Heart left ventricle (tissue), 16 donors: ENCODE measurements around the gene PLXNC1. TPM values are rescaled to one million over a fixed set of nuclear protein-coding genes. Genes with fewer than 3 reads are reported as not detected.

Experiments
- ATAC-seq, 4 donors: fragments of 200-7000 bp; cut with Tn5 transposase; one replicate each; pipeline ENCODE4 v1.9.1; 2020 to 2022; ENCODE audit warnings: moderate library complexity in 4 of 4, mild to moderate bottlenecking in 3 of 4, moderate number of reproducible peaks in 1 of 4
- DNase-seq, 5 donors: peaks; one replicate each; pipeline ENCODE4 v3.0.0-alpha.2; 2020
- H3K27ac ChIP-seq, 12 donors: fragments of 200-600 bp; sonication (generic) in 4 of 12; one replicate each; pipeline versions ENCODE4 v1.5.0 to v1.8.0; 2016 to 2022; ENCODE audit warnings: mild to moderate bottlenecking in 2 of 12
- H3K27me3 ChIP-seq, 9 donors: fragments of 200-600 bp; sonication (generic) in 2 of 9; one replicate each; pipeline versions ENCODE4 v1.5.1 to v1.8.0; 2016 to 2022; ENCODE audit warnings: mild to moderate bottlenecking in 3 of 9
- H3K36me3 ChIP-seq, 9 donors: fragments of 200-600 bp; sonication (generic) in 2 of 9; one replicate each; pipeline versions ENCODE4 v1.5.0 to v1.8.0; 2018 to 2022; ENCODE audit warnings: mild to moderate bottlenecking in 2 of 9
- H3K4me1 ChIP-seq, 12 donors: fragments of 200-600 bp; sonication (generic) in 4 of 12; one replicate each; pipeline versions ENCODE4 v1.5.0 to v1.8.0; 2016 to 2022; ENCODE audit warnings: mild to moderate bottlenecking in 3 of 12
- H3K4me3 ChIP-seq, 12 donors: fragments of 200-600 bp; sonication (generic) in 4 of 12; one replicate each; pipeline versions ENCODE4 v1.5.0 to v1.8.0; 2017 to 2022; ENCODE audit warnings: mild to moderate bottlenecking in 9 of 12, moderate library complexity in 4 of 12
- H3K9me3 ChIP-seq, 12 donors: fragments of 200-600 bp; sonication (generic) in 4 of 12; one replicate each; pipeline versions ENCODE4 v1.5.0 to v1.8.0; 2016 to 2022; ENCODE audit warnings: mild to moderate bottlenecking in 1 of 12
- CTCF ChIP-seq, 12 donors: fragments of 200-600 bp; sonication (generic) in 4 of 12; IDR thresholded peaks; one replicate each; pipeline versions ENCODE4 v1.5.0 to v1.8.0; 2018 to 2022; ENCODE audit warnings: antibody characterized with exemption in 12 of 12, mild to moderate bottlenecking in 5 of 12
- POLR2A ChIP-seq, 2 donors: fragments of 450-650 bp; IDR thresholded peaks; one replicate each; pipeline ENCODE4 v1.6.1; 2017; ENCODE audit warnings: antibody characterized with exemption in 2 of 2, mild to moderate bottlenecking in 2 of 2, moderate library complexity in 2 of 2
- WGBS, 4 donors: extraction: QIAGEN DNeasy Blood & Tissue Kit in 2 of 4; methylation state at CpG; one replicate each; pipeline versions ENCODE4 v1.1.5 to v1.1.7; 2013 to 2018; 5-methylcytosine and 5-hydroxymethylcytosine counted together
- intact Hi-C, 10 donors: fragments of 100-400 bp; cut with DNase I; formaldehyde crosslinking; loops; one replicate each; pipeline versions ENCODE4 v1.11.1 to v1.14.2; 2022
- polyA plus RNA-seq, 2 donors: library from polyadenylated mRNA; stranded (reverse); fragments of 200-250 nt; gene quantifications; one replicate each; pipeline ENCODE4 v1.2.3, GENCODE V29; 2013
- total RNA-seq, 9 donors: library from RNA; depleted of rRNA in 2 of 9; stranded (reverse); fragments of >200 nt in 2 of 9; fragmentation: NEBNext Ultra II Directional in 3 of 9; extraction: Animal tissue kit (Norgen Biotek cat#: 25700) in 3 of 9; gene quantifications; one replicate each; pipeline versions ENCODE4 v1.1.0 to v1.2.4, GENCODE V29; 2016 to 2023
- donor health status: ischemic (EF 13 %, LVEDD 7.1; RV severe dilation, severe dysfunction).
- donor health status: healthy with polysubstance abuse.
- donor health status: DM: no; HTN: yes; CAD: no.
- donor health status: DM: no; HTN: no; CAD: no.
- donor health status: ischemic (EF 25% LVEDD 6.9; RV normal size, moderate dysfunction).
- donor health status: ischemic (EF 25% LVEDD 5.7; RV mildly dilated, moderate dysfunction).
- donor health status: healthy.
- donor health status: DM: yes; HTN: yes; CAD: no.
- donor health status: ischemic (EF 35%, LVEDD 5.7; RV mildly dilated, moderate dysfunction).
- donor health status: nonischemic (EF 11% LVEDD 7.7; RV severe dilation, severe dysfunction).
- donor health status: DM: yes; HTN: yes; CAD: no.
- donor health status: PGD.
- donor health status: ischemic (EF 29% LVEDD 5.4; RV normal size, mild dysfunction).
- donor health status: nonischemic (EF 23%, LVEDD 6.1; RV moderate dilation, normal function).

PLXNC1 gene
- total and polyA plus RNA-seq, 11 donors: 0.84 to 18.4 (median 3.1) TPM

- no peak for ATAC-seq
- no peak for TF ChIP-seq CTCF (IDR thresholded peaks at IDR 0.05)
- no peak for TF ChIP-seq POLR2A (IDR thresholded peaks at IDR 0.05)
- H3K27ac ChIP-seq: peak overlapping the region in 6 of 12 donors; percentile 23 to 87 (median 79)
- H3K4me1 ChIP-seq: peaks cover 9 to 48% (median 34%) of the 10 kb centered on the region in 12 donors
- DNase-seq: no peak
- no peaks in the 10 kb centered on the region for H3K9me3 ChIP-seq
- 89 to 100% (median 95%) methylated on average over 3 of the region's 3 CpGs for WGBS, 4 donors
- no peak overlapping the region for H3K4me3 ChIP-seq
- H3K36me3 ChIP-seq: peaks cover 0 to 29% (median 0%) of the 10 kb centered on the region in 9 donors
- intact Hi-C loops: loop anchor here in 2 of 10 donors (5.0 to 10.0 kb wide), 2 partner anchors 37 to 165 kb away; no protein-coding TSS in a partner anchor
- H3K27me3 ChIP-seq: no peaks in the 10 kb centered on the region
Observed at GRCh38 chr12:94260017-94260416, 111.6 kb downstream of the PLXNC1 start.

GRCh38 chr12:94260717-94261116 is 112.3 kb downstream of the PLXNC1 start:
- H3K27me3 ChIP-seq: no peaks in the 10 kb centered on the region
- peak; percentile 37 to 57 (median 46) for ATAC-seq
- no peak overlapping the region for H3K4me3 ChIP-seq
- TF ChIP-seq POLR2A (IDR thresholded peaks at IDR 0.05) (no peak), CTCF (IDR thresholded peaks at IDR 0.05) (no peak)
- intact Hi-C loops: loop anchor here in 2 of 10 donors (5.0 to 10.0 kb wide), 2 partner anchors 37 to 164 kb away; no protein-coding TSS in a partner anchor
- peak in 1 of 5 donors; percentile 26 for DNase-seq
- peak overlapping the region in 10 of 12 donors; percentile 23 to 94 (median 84) for H3K27ac ChIP-seq
- WGBS, 4 donors: 47 to 66% (median 53%) methylated on average over 13 of the region's 13 CpGs
- no peaks in the 10 kb centered on the region for H3K9me3 ChIP-seq
- H3K36me3 ChIP-seq: peaks cover 0 to 22% (median 0%) of the 10 kb centered on the region in 9 donors
- peaks cover 9 to 51% (median 32%) of the 10 kb centered on the region in 12 donors for H3K4me1 ChIP-seq

- WGBS, 4 donors: 64 to 82% (median 75%) methylated on average over 2 of the region's 2 CpGs
- no peak for ATAC-seq
- no peaks in the 10 kb centered on the region for H3K27me3 ChIP-seq
- DNase-seq: no peak
- H3K4me1 ChIP-seq: peaks cover 9 to 55% (median 32%) of the 10 kb centered on the region in 12 donors
- H3K4me3 ChIP-seq: no peak overlapping the region
- no peaks in the 10 kb centered on the region for H3K9me3 ChIP-seq
- H3K36me3 ChIP-seq: peaks cover 0 to 21% (median 0%) of the 10 kb centered on the region in 9 donors
- intact Hi-C loops: loop anchor here in 2 of 10 donors (5.0 to 10.0 kb wide), 2 partner anchors 36 to 164 kb away; no protein-coding TSS in a partner anchor
- TF ChIP-seq CTCF (IDR thresholded peaks at IDR 0.05): no peak
- no peak for TF ChIP-seq POLR2A (IDR thresholded peaks at IDR 0.05)
- H3K27ac ChIP-seq: peak overlapping the region in 10 of 12 donors; percentile 23 to 94 (median 84)
Observed at GRCh38 chr12:94261119-94261518, 112.7 kb downstream of the PLXNC1 start.

- peaks cover 9 to 62% (median 34%) of the 10 kb centered on the region in 12 donors for H3K4me1 ChIP-seq
- DNase-seq: no peak
- peak overlapping the region in 11 of 12 donors; percentile 22 to 65 (median 56) for H3K4me3 ChIP-seq
- H3K9me3 ChIP-seq: no peaks in the 10 kb centered on the region
- WGBS, 4 donors: 34 to 55% (median 52%) methylated on average over 3 of the region's 3 CpGs
- peaks cover 0 to 21% (median 0%) of the 10 kb centered on the region in 9 donors for H3K36me3 ChIP-seq
- H3K27ac ChIP-seq: peak overlapping the region; percentile 23 to 94 (median 82)
- intact Hi-C loops: loop anchor here in 2 of 10 donors (5.0 to 10.0 kb wide), 2 partner anchors 36 to 163 kb away; no protein-coding TSS in a partner anchor
- no peaks in the 10 kb centered on the region for H3K27me3 ChIP-seq
- TF ChIP-seq CTCF (IDR thresholded peaks at IDR 0.05): no peak
- TF ChIP-seq POLR2A (IDR thresholded peaks at IDR 0.05): no peak
- ATAC-seq: no peak
Observed at GRCh38 chr12:94261786-94262185, 113.4 kb downstream of the PLXNC1 start.
